SJCRH30 (cell line): ENCODE data around the gene TRIO. TPM values are rescaled to one million over a fixed set of nuclear protein-coding genes. Genes with fewer than 3 reads are reported as not detected.

Experiments used
- DNase-seq, 2 experiments: peaks; one replicate each; pipeline ENCODE4 v3.0.0-alpha.2; 2015 to 2020
- H3K27ac ChIP-seq: fragments of 250-450 bp; sonication (Bioruptor Pico); 2 replicates; pipeline ENCODE4 v1.5.1; 2020; ENCODE audit warnings: mild to moderate bottlenecking, moderate library complexity
- H3K27me3 ChIP-seq: fragments of 250-450 bp; sonication (Bioruptor Pico); 2 replicates; pipeline ENCODE4 v1.5.1; 2020; ENCODE audit warnings: mild to moderate bottlenecking, moderate library complexity
- H3K36me3 ChIP-seq: fragments of 250-450 bp; sonication (Bioruptor Pico); 2 replicates; pipeline ENCODE4 v1.5.1; 2020; ENCODE audit warnings: mild to moderate bottlenecking, moderate library complexity
- H3K4me1 ChIP-seq: fragments of 250-450 bp; sonication (Bioruptor Pico); 2 replicates; pipeline ENCODE4 v1.5.1; 2020; ENCODE audit warnings: mild to moderate bottlenecking, moderate library complexity
- H3K4me3 ChIP-seq: fragments of 250-450 bp; sonication (Bioruptor Pico); 2 replicates; pipeline ENCODE4 v1.5.1; 2020; ENCODE audit warnings: mild to moderate bottlenecking, moderate library complexity
- H3K9me3 ChIP-seq: fragments of 250-450 bp; sonication (Bioruptor Pico); replicated peaks from 2 replicates; pipeline ENCODE4 v1.5.1; 2020; ENCODE audit warnings: mild to moderate bottlenecking, moderate library complexity
- total RNA-seq: library from RNA; depleted of rRNA; stranded (reverse); fragments of >200 nt; shearing (Covaris generic); gene quantifications from 2 replicates; pipeline ENCODE4 v1.2.3, GENCODE V29; 2014

TRIO gene
- total RNA-seq, 1 experiment from 2014 or later, result 82.9 TPM

GRCh38 chr5:14295610-14296009, 152.5 kb downstream of the TRIO start:
- Histone ChIP-seq H3K4me1 (no peaks in the 10 kb centered on the region), H3K4me3 (no peak overlapping the region), H3K27me3 (no peaks in the 10 kb centered on the region), H3K36me3 (0 out of 2 replicates have a peak, but pooled peaks cover 2% of the 10 kb centered on the region), H3K27ac (no peak overlapping the region), H3K9me3 (no peaks in the 10 kb centered on the region)
- DNase-seq, result no peak

- no peak overlapping the region for H3K27ac ChIP-seq
- H3K9me3 ChIP-seq, result no peaks in the 10 kb centered on the region
- H3K4me1 ChIP-seq, result no peaks in the 10 kb centered on the region
- peaks cover 2% of the 10 kb centered on the region; the same call in 1 of the 2 replicates for H3K36me3 ChIP-seq
- no peak for DNase-seq
- no peak overlapping the region for H3K4me3 ChIP-seq
- H3K27me3 ChIP-seq, result no peaks in the 10 kb centered on the region
Observed at GRCh38 chr5:14296533-14297331, 153.6 kb downstream of the TRIO start.

GRCh38 chr5:14297697-14298096, 154.6 kb downstream of the TRIO start:
- H3K9me3 ChIP-seq, result no peaks in the 10 kb centered on the region
- no peak overlapping the region for H3K27ac ChIP-seq
- H3K27me3 ChIP-seq, result no peaks in the 10 kb centered on the region
- H3K4me3 ChIP-seq, result no peak overlapping the region
- peaks cover 2% of the 10 kb centered on the region; the same call in 1 of the 2 replicates for H3K36me3 ChIP-seq
- no peaks in the 10 kb centered on the region for H3K4me1 ChIP-seq
- DNase-seq, result no peak

GRCh38 chr5:14298126-14298847, 155.1 kb downstream of the TRIO start:
- Histone ChIP-seq H3K36me3 (peaks cover 2% of the 10 kb centered on the region; the same call in 1 of the 2 replicates), H3K4me1 (no peaks in the 10 kb centered on the region), H3K27ac (no peak overlapping the region), H3K27me3 (no peaks in the 10 kb centered on the region), H3K4me3 (no peak overlapping the region), H3K9me3 (no peaks in the 10 kb centered on the region)
- no peak for DNase-seq

- Histone ChIP-seq H3K36me3 (no peaks in the 10 kb centered on the region; the same call in 1 of the 2 replicates), H3K27ac (no peak overlapping the region)
Observed at GRCh38 chr5:14299666-14300065, 156.5 kb downstream of the TRIO start.

GRCh38 chr5:14301186-14301585, 158.0 kb downstream of the TRIO start:
- H3K4me3 ChIP-seq, result no peak overlapping the region
- no peaks in the 10 kb centered on the region for H3K27me3 ChIP-seq
- H3K9me3 ChIP-seq, result no peaks in the 10 kb centered on the region
- no peak for DNase-seq
- H3K36me3 ChIP-seq, result no peaks in the 10 kb centered on the region; the same call in 1 of the 2 replicates
- H3K4me1 ChIP-seq, result no peaks in the 10 kb centered on the region
- no peak overlapping the region for H3K27ac ChIP-seq

More at GRCh38 chr5:14299666-14300065, 156.5 kb downstream of the TRIO start:
- DNase-seq, result no peak
- Histone ChIP-seq H3K4me1 (no peaks in the 10 kb centered on the region), H3K9me3 (no peaks in the 10 kb centered on the region), H3K4me3 (no peak overlapping the region), H3K27me3 (no peaks in the 10 kb centered on the region)

- DNase-seq, result no peak
- Histone ChIP-seq H3K4me3 (no peak overlapping the region), H3K27ac (no peak overlapping the region), H3K36me3 (no peaks in the 10 kb centered on the region; the same call in 1 of the 2 replicates), H3K9me3 (no peaks in the 10 kb centered on the region), H3K4me1 (no peaks in the 10 kb centered on the region), H3K27me3 (no peaks in the 10 kb centered on the region)
Observed at GRCh38 chr5:14302330-14302729, 159.2 kb downstream of the TRIO start.

- H3K27ac ChIP-seq, result no peak overlapping the region
- H3K4me3 ChIP-seq, result no peak overlapping the region
- no peaks in the 10 kb centered on the region for H3K9me3 ChIP-seq
- no peaks in the 10 kb centered on the region for H3K27me3 ChIP-seq
- H3K36me3 ChIP-seq, result no peaks in the 10 kb centered on the region; the same call in 1 of the 2 replicates
- DNase-seq, result no peak
- no peaks in the 10 kb centered on the region for H3K4me1 ChIP-seq
Observed at GRCh38 chr5:14305045-14305444, 161.9 kb downstream of the TRIO start.

- no peaks in the 10 kb centered on the region for H3K4me1 ChIP-seq
- H3K27ac ChIP-seq, result no peak overlapping the region
- no peaks in the 10 kb centered on the region for H3K27me3 ChIP-seq
- no peak overlapping the region for H3K4me3 ChIP-seq
- no peaks in the 10 kb centered on the region for H3K9me3 ChIP-seq
- H3K36me3 ChIP-seq, result no peaks in the 10 kb centered on the region; the same call in 1 of the 2 replicates
- no peak for DNase-seq
Observed at GRCh38 chr5:14306329-14306815, 163.2 kb downstream of the TRIO start.

GRCh38 chr5:14308384-14309154, 165.4 kb downstream of the TRIO start:
- Histone ChIP-seq H3K27me3 (no peaks in the 10 kb centered on the region), H3K36me3 (no peaks in the 10 kb centered on the region), H3K4me1 (no peaks in the 10 kb centered on the region), H3K27ac (no peak overlapping the region), H3K4me3 (no peak overlapping the region), H3K9me3 (no peaks in the 10 kb centered on the region)
- DNase-seq, result no peak

- H3K27ac ChIP-seq, result no peak overlapping the region
- H3K4me1 ChIP-seq, result no peaks in the 10 kb centered on the region
- H3K9me3 ChIP-seq, result no peaks in the 10 kb centered on the region
- no peak overlapping the region for H3K4me3 ChIP-seq
- H3K36me3 ChIP-seq, result 0 out of 2 replicates have a peak, but pooled peaks cover 2% of the 10 kb centered on the region
- no peak for DNase-seq
- no peaks in the 10 kb centered on the region for H3K27me3 ChIP-seq
Observed at GRCh38 chr5:14309199-14309598, 166.1 kb downstream of the TRIO start.

- Histone ChIP-seq H3K36me3 (0 out of 2 replicates have a peak, but pooled peaks cover 2% of the 10 kb centered on the region), H3K4me1 (no peaks in the 10 kb centered on the region)
- DNase-seq, result no peak
Observed at GRCh38 chr5:14309878-14310531, 166.9 kb downstream of the TRIO start.

GRCh38 chr5:14310901-14311300, 167.8 kb downstream of the TRIO start:
- H3K4me3 ChIP-seq, result no peak overlapping the region
- no peaks in the 10 kb centered on the region for H3K4me1 ChIP-seq
- DNase-seq, result peak in 1 of 2 experiments; percentile 2
- 0 out of 2 replicates have a peak, but pooled peaks cover 2% of the 10 kb centered on the region for H3K36me3 ChIP-seq
- no peaks in the 10 kb centered on the region for H3K27me3 ChIP-seq
- H3K27ac ChIP-seq, result no peak overlapping the region
- no peaks in the 10 kb centered on the region for H3K9me3 ChIP-seq

More at GRCh38 chr5:14309878-14310531, 166.9 kb downstream of the TRIO start:
- Histone ChIP-seq H3K4me3 (no peak overlapping the region), H3K27me3 (no peaks in the 10 kb centered on the region), H3K9me3 (no peaks in the 10 kb centered on the region), H3K27ac (no peak overlapping the region)
